Lower lobe of right lung (tissue), 2 donors: ENCODE measurements around the gene LRFN5. TPM values are rescaled to one million over a fixed set of nuclear protein-coding genes. Genes with fewer than 3 reads are reported as not detected.
"Not testable (repeated sequence)": the region's sequence is repeated elsewhere in the genome, so short reads cannot be mapped to it uniquely, and the experiment has no call there.

Source experiments
- ATAC-seq, 2 donors: fragments of 200-7000 bp; cut with Tn5 transposase; one replicate each; pipeline ENCODE4 v1.9.1; 2020 to 2022; ENCODE audit warnings: mild to moderate bottlenecking in 2 of 2, moderate library complexity in 2 of 2
- DNase-seq: peaks from one replicate; pipeline ENCODE4 v3.0.0-alpha.2; 2020
- H3K27ac ChIP-seq: fragments of 200-600 bp; one replicate; pipeline ENCODE4 v1.8.0; 2022
- H3K27me3 ChIP-seq: fragments of 200-600 bp; one replicate; pipeline ENCODE4 v1.8.0; 2022; ENCODE audit warnings: low read depth
- H3K36me3 ChIP-seq: fragments of 200-600 bp; one replicate; pipeline ENCODE4 v1.8.0; 2022; ENCODE audit warnings: mild to moderate bottlenecking
- H3K4me1 ChIP-seq: fragments of 200-600 bp; one replicate; pipeline ENCODE4 v1.8.0; 2022
- H3K4me3 ChIP-seq: fragments of 200-600 bp; one replicate; pipeline ENCODE4 v1.8.0; 2022; ENCODE audit warnings: mild to moderate bottlenecking
- H3K9me3 ChIP-seq: fragments of 200-600 bp; one replicate; pipeline ENCODE4 v1.8.0; 2022
- CTCF ChIP-seq: fragments of 200-600 bp; IDR thresholded peaks from one replicate; pipeline ENCODE4 v1.8.0; 2022; ENCODE audit warnings: antibody characterized with exemption, mild to moderate bottlenecking
- intact Hi-C: fragments of 100-400 bp; cut with DNase I; formaldehyde crosslinking; loops from one replicate; pipeline ENCODE4 v1.11.0; 2022
- long read RNA-seq: library from polyadenylated mRNA; unstranded; transcript quantifications from one replicate; pipeline ENCODE4 v2.0.0, GENCODE V29; 2021
- total RNA-seq: library from RNA; stranded (reverse); fragmentation: NEBNext Ultra II Directional; extraction: Animal tissue kit (Norgen Biotek cat#: 25700); gene quantifications from one replicate; pipeline ENCODE4 v1.2.1, GENCODE V29; 2021
- donor health status: DM: no; HTN: yes; CAD: no; lungs with severe emphysema.

Gene LRFN5
- 1.3 TPM for total RNA-seq
- long read RNA-seq, result 0 reads

GRCh38 chr14:41606532-41607303 is at the start of gene LRFN5:
Gene LRFN5, plus strand, starts transcription at chr14:41606876.
- Histone ChIP-seq H3K27me3 (peaks cover 72% of the 10 kb centered on the region), H3K4me1 (peaks cover 18% of the 10 kb centered on the region), H3K27ac (peak within 1 kb of the TSS; percentile 72), H3K36me3 (no peaks in the 10 kb centered on the region), H3K9me3 (no peaks in the 10 kb centered on the region), H3K4me3 (peak within 1 kb of the TSS; percentile 55)
- TF ChIP-seq CTCF, result no peak
- ATAC-seq (peak; percentile 62 to 67), DNase-seq (no peak)
- intact Hi-C loops, result no loop called here

GRCh38 chr14:41558490-41558889 is 48.2 kb upstream of the LRFN5 start:
- intact Hi-C loops, result no loop called here
- H3K9me3 ChIP-seq, result no peaks in the 10 kb centered on the region
- no peaks in the 10 kb centered on the region for H3K36me3 ChIP-seq
- H3K27ac ChIP-seq, result no peak overlapping the region
- TF ChIP-seq CTCF, result no peak
- no peak for ATAC-seq
- H3K4me3 ChIP-seq, result no peak overlapping the region
- H3K27me3 ChIP-seq, result no peaks in the 10 kb centered on the region
- no peaks in the 10 kb centered on the region for H3K4me1 ChIP-seq
- DNase-seq, result no peak

DNA sequence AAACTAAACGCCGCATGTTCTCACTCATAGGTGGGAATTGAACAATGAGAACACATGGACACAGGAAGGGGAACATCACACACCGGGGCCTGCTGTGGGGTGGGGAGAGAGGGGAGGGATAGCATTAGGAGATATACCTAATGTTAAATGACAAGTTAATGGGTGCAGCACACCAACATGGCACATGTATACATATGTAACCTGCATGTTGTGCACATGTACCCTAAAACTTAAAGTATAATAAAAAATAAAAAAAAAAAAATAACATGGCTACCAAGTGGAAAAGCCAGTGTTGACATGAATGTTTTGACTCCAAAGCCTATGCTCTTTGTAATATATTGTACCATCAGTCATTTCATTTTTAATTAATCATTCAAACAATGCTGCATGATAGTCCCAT is 39.8 kb upstream of the LRFN5 start:
- DNase-seq, H3K27ac ChIP-seq, H3K27me3 ChIP-seq, H3K4me3 ChIP-seq, intact Hi-C loops, H3K9me3 ChIP-seq, H3K36me3 ChIP-seq, H3K4me1 ChIP-seq, ATAC-seq: not testable (repeated sequence)

- TF ChIP-seq CTCF, result no peak
- H3K27me3 ChIP-seq, result no peaks in the 10 kb centered on the region
- no peak overlapping the region for H3K4me3 ChIP-seq
- ATAC-seq, result no peak
- H3K27ac ChIP-seq, result no peak overlapping the region
- intact Hi-C loops, result no loop called here
- no peaks in the 10 kb centered on the region for H3K36me3 ChIP-seq
- H3K9me3 ChIP-seq, result no peaks in the 10 kb centered on the region
- no peaks in the 10 kb centered on the region for H3K4me1 ChIP-seq
- DNase-seq, result no peak
Measured at GRCh38 chr14:41568979-41569378, 37.7 kb upstream of the LRFN5 start.

- H3K4me1 ChIP-seq, result no peaks in the 10 kb centered on the region
- no peaks in the 10 kb centered on the region for H3K9me3 ChIP-seq
- no peak for DNase-seq
- no peaks in the 10 kb centered on the region for H3K27me3 ChIP-seq
- no peaks in the 10 kb centered on the region for H3K36me3 ChIP-seq
- no peak for TF ChIP-seq CTCF
- H3K27ac ChIP-seq, result no peak overlapping the region
- intact Hi-C loops, result no loop called here
- no peak overlapping the region for H3K4me3 ChIP-seq
- no peak for ATAC-seq
Measured at GRCh38 chr14:41570415-41571155, 36.1 kb upstream of the LRFN5 start.

DNA sequence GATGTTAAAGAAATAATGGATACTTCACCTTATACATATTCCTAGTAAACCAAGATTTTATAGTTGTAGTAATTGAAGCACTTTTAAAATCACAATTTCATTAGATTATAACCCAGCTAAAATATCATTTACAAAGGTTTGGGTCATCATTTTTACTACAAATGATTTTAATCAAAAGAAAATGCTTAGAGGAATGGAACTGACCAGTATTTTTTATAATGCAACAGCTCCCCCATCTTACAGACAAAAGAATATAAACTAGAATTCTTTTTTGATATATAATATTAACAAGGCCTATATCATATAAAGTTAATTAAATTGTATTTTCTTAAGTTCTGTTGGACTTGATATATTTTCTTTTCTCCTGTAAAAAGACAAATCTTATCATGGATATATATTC is 20.4 kb upstream of the LRFN5 start:
- Histone ChIP-seq H3K36me3 (no peaks in the 10 kb centered on the region), H3K27me3 (no peaks in the 10 kb centered on the region), H3K9me3 (no peaks in the 10 kb centered on the region), H3K4me3 (no peak overlapping the region), H3K27ac (no peak overlapping the region), H3K4me1 (no peaks in the 10 kb centered on the region)
- ATAC-seq (no peak), DNase-seq (no peak)
- no peak for TF ChIP-seq CTCF
- intact Hi-C loops, result no loop called here
